HEK293 (cell line): ENCODE data around the gene ZNF17.
A peak's percentile ranks its signal among the peaks of the same experiment; 100 is the strongest.

Source experiments
- CTCF ChIA-PET: fragments of 350-600 bp; formaldehyde crosslinking; extraction: SDS; loops from one replicate; lab custom pipeline; 2021; ENCODE audit warnings: antibody characterized with exemption; lab: Yijun Ruan, JAX
- POLR2A ChIA-PET: fragments of 300-600 bp; formaldehyde crosslinking; extraction: SDS; loops from one replicate; lab custom pipeline; 2020; ENCODE audit warnings: antibody characterized with exemption, inconsistent platforms; lab: Yijun Ruan, JAX
- H3K27ac ChIP-seq: fragments of 200-500 bp; sonication (Bioruptor generic); 2 replicates; pipeline ENCODE4 v1.5.1; 2014; ENCODE audit warnings: low read depth, low read length, control low read depth, inconsistent platforms; ENCODE audit errors: extremely low read depth
- H3K36me3 ChIP-seq, 2 experiments: fragments of 200-500 bp in 1 of 2; sonication (Bioruptor generic) in 1 of 2; 1 replicate in 1 of 2; 2 replicates in 1 of 2; pipeline ENCODE4 v1.5.1; 2014 to 2017; ENCODE audit warnings: inconsistent platforms in 2 of 2, low read length in 2 of 2; ENCODE audit not compliant: control insufficient read depth in 2 of 2, insufficient read depth in 1 of 2
- H3K4me1 ChIP-seq: fragments of 200-500 bp; sonication (Bioruptor generic); 2 replicates; pipeline ENCODE4 v1.5.1; 2014; ENCODE audit warnings: mild to moderate bottlenecking, low read length, inconsistent platforms; ENCODE audit not compliant: control insufficient read depth, insufficient read depth
- H3K4me3 ChIP-seq: 2 replicates; pipeline ENCODE4 v1.5.1; 2011; ENCODE audit warnings: low read depth, mild to moderate bottlenecking, control low read depth, low read length, moderate library complexity
- H3K9me3 ChIP-seq: fragments of 200-500 bp; sonication (Bioruptor generic); 2 replicates; pipeline ENCODE4 v1.5.1; 2014; ENCODE audit warnings: low read depth, low read length, inconsistent platforms; ENCODE audit not compliant: control insufficient read depth, insufficient read depth
- GFI1B ChIP-seq: fragments of 450-650 bp; formaldehyde crosslinking; IDR thresholded peaks from 2 replicates; pipeline ENCODE4 v1.5.1; 2016; ENCODE audit warnings: missing biosample characterization, missing genetic modification characterization
- KLF7 ChIP-seq: fragments of 450-650 bp; formaldehyde crosslinking; IDR thresholded peaks from 2 replicates; pipeline ENCODE4 v1.5.1; 2016; ENCODE audit warnings: missing biosample characterization, missing genetic modification characterization, borderline replicate concordance
- PATZ1 ChIP-seq: fragments of 450-650 bp; formaldehyde crosslinking; IDR thresholded peaks from 2 replicates; pipeline ENCODE4 v1.5.1; 2016; ENCODE audit warnings: missing biosample characterization, missing genetic modification characterization
- SCRT2 ChIP-seq: fragments of 450-650 bp; formaldehyde crosslinking; IDR thresholded peaks from 2 replicates; pipeline ENCODE4 v1.5.1; 2016; ENCODE audit warnings: missing biosample characterization, missing genetic modification characterization
- YY1 ChIP-seq: fragments of 450-650 bp; formaldehyde crosslinking; IDR thresholded peaks from 2 replicates; pipeline ENCODE4 v1.5.1; 2018; ENCODE audit warnings: missing biosample characterization, missing genetic modification characterization
- ZNF350 ChIP-seq: fragments of 450-650 bp; formaldehyde crosslinking; IDR thresholded peaks from 2 replicates; pipeline ENCODE4 v1.5.0; 2017; ENCODE audit warnings: missing biosample characterization, mild to moderate bottlenecking, missing genetic modification characterization
- ZNF423 ChIP-seq: fragments of 450-650 bp; formaldehyde crosslinking; IDR thresholded peaks from 2 replicates; pipeline ENCODE4 v1.5.1; 2016; ENCODE audit warnings: missing biosample characterization, missing genetic modification characterization
- ZNF548 ChIP-seq: fragments of 450-650 bp; formaldehyde crosslinking; IDR thresholded peaks from 2 replicates; pipeline ENCODE4 v1.5.1; 2016; ENCODE audit warnings: missing biosample characterization, missing genetic modification characterization
- ZNF585B ChIP-seq: fragments of 450-650 bp; formaldehyde crosslinking; IDR thresholded peaks from 2 replicates; pipeline ENCODE4 v1.5.1; 2016; ENCODE audit warnings: missing biosample characterization, missing genetic modification characterization
- ZNF623 ChIP-seq: fragments of 450-650 bp; formaldehyde crosslinking; IDR thresholded peaks from 2 replicates; pipeline ENCODE4 v1.5.1; 2016; ENCODE audit warnings: missing biosample characterization, missing genetic modification characterization
- ZNF626 ChIP-seq: fragments of 450-650 bp; sonication (Bioruptor Pico); formaldehyde crosslinking; IDR thresholded peaks from 2 replicates; pipeline ENCODE4 v1.5.1; 2018; ENCODE audit warnings: missing biosample characterization, missing genetic modification characterization, inconsistent platforms
- ZNF670 ChIP-seq: fragments of 450-650 bp; formaldehyde crosslinking; IDR thresholded peaks from 2 replicates; pipeline ENCODE4 v1.5.1; 2016; ENCODE audit warnings: missing biosample characterization, missing genetic modification characterization, low read depth
- ZSCAN16 ChIP-seq: fragments of 450-650 bp; formaldehyde crosslinking; IDR thresholded peaks from 2 replicates; pipeline ENCODE4 v1.5.1; 2016; ENCODE audit warnings: missing biosample characterization, missing genetic modification characterization
- ZSCAN18 ChIP-seq: fragments of 450-650 bp; formaldehyde crosslinking; IDR thresholded peaks from 2 replicates; pipeline ENCODE4 v1.5.1; 2016; ENCODE audit warnings: missing biosample characterization, missing genetic modification characterization
- TF ChIP-seq, protein P1 (sequence below): fragments of 450-650 bp; formaldehyde crosslinking; IDR thresholded peaks from 2 replicates; pipeline ENCODE4 v1.5.1; 2016; ENCODE audit warnings: missing biosample characterization, missing genetic modification characterization

Gene ZNF17

GRCh38 chr19:57443121-57443696, 32.2 kb downstream of the ZNF17 start:
- ChIA-PET POLR2A (no interaction called here), CTCF (no interaction called here)
- TF ChIP-seq ZNF626 (tag by site-specific recombination) (0 out of 2 replicates have a peak, but pooled peaks have one; percentile 47), ZNF623 (tag by site-specific recombination) (no peak), SCRT2 (tag by site-specific recombination) (peak; percentile 68), ZNF350 (tag by site-specific recombination) (peak; percentile 27; the same call in 1 of the 2 replicates), KLF7 (tag by site-specific recombination) (no peak)
- H3K4me1 ChIP-seq = no peaks in the 10 kb centered on the region
- H3K4me3 ChIP-seq = no peak overlapping the region
- H3K27ac ChIP-seq = no peak overlapping the region
- H3K36me3 ChIP-seq = peaks cover 26 to 62% of the 10 kb centered on the region in 2 experiments
- peaks cover 2% of the 10 kb centered on the region for H3K9me3 ChIP-seq

GRCh38 chr19:57452307-57452706, 41.3 kb downstream of the ZNF17 start:
- no peak overlapping the region for H3K27ac ChIP-seq
- TF ChIP-seq YY1 (tag by site-specific recombination) (no peak), ZSCAN16 (no peak), ZNF670 (tag by site-specific recombination) (no peak), GFI1B (tag by site-specific recombination) (no peak), PATZ1 (tag by site-specific recombination) (no peak), ZNF423 (tag by site-specific recombination) (no peak), ZSCAN18 (no peak), ZNF548 (tag by site-specific recombination) (no peak), ZNF585B (no peak)
- TF ChIP-seq, protein P1, sequence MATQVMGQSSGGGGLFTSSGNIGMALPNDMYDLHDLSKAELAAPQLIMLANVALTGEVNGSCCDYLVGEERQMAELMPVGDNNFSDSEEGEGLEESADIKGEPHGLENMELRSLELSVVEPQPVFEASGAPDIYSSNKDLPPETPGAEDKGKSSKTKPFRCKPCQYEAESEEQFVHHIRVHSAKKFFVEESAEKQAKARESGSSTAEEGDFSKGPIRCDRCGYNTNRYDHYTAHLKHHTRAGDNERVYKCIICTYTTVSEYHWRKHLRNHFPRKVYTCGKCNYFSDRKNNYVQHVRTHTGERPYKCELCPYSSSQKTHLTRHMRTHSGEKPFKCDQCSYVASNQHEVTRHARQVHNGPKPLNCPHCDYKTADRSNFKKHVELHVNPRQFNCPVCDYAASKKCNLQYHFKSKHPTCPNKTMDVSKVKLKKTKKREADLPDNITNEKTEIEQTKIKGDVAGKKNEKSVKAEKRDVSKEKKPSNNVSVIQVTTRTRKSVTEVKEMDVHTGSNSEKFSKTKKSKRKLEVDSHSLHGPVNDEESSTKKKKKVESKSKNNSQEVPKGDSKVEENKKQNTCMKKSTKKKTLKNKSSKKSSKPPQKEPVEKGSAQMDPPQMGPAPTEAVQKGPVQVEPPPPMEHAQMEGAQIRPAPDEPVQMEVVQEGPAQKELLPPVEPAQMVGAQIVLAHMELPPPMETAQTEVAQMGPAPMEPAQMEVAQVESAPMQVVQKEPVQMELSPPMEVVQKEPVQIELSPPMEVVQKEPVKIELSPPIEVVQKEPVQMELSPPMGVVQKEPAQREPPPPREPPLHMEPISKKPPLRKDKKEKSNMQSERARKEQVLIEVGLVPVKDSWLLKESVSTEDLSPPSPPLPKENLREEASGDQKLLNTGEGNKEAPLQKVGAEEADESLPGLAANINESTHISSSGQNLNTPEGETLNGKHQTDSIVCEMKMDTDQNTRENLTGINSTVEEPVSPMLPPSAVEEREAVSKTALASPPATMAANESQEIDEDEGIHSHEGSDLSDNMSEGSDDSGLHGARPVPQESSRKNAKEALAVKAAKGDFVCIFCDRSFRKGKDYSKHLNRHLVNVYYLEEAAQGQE (tag by site-specific recombination) = no peak
- H3K4me3 ChIP-seq = no peak overlapping the region
- ChIA-PET CTCF (no interaction called here), POLR2A (no interaction called here)
- H3K4me1 ChIP-seq = no peaks in the 10 kb centered on the region
- no peaks in the 10 kb centered on the region; the same call in 1 of the 2 replicates for H3K9me3 ChIP-seq
- H3K36me3 ChIP-seq = peaks cover 0 to 8% of the 10 kb centered on the region in 2 experiments; a peak in 2 of 3 replicates
